ENCODE measurements around the gene SLC6A3.

SLC6A3 gene

GRCh38 chr5:1445313-1445688 lies at the start of gene SLC6A3:
Gene SLC6A3 (minus strand): TSS chr5:1445440. CDS start chr5:1443197, 2,243 bp downstream.
- no peak for DNase-seq (ENCODE audit: low spot score)

DNA sequence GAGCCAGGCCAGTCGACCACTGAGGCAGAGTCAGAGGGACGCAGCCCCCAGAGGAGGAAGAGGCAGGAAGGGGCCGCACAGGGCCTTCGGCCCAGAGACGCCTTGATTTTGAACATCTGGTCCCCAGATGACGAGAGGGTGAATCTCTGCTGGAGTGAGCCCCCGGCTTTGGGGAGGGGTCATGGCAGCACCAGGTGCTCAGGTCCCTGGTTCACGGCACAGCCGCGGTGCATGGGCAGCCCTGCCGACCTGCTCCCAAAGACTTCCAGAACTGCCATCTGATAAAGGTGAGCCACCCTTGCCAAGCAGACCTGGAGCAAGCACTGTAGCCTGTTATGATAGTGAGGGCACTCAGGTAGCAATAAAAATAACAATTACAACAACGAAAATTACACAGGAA lies 48.7 kb upstream of the SLC6A3 start:
- no peak for DNase-seq (ENCODE audit: low spot score)

- no peak for DNase-seq (ENCODE audit: low spot score)
These were observed 48.2 kb upstream of the SLC6A3 start for GRCh38 chr5:1493413-1493812.

DNA sequence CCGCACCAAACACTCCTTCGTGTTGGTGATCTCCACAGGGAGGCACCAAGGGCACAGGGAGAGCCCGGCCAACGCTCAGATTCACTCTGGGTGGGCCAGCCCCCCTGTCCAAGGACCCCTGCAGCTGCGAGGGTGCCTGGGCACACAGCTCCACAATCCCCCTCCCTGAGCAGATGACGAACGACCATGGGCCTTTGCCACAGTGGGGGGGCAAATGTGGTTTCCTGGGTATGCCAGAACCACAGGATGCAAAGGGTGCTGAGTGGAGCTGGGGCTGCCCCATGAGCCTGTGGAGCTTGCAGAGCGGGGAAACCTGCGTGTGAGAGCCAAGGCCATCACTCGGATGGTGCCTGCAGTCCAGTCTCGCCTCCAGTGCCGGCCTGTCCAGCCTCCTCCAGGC lies 47.5 kb upstream of the SLC6A3 start:
- no peak for DNase-seq (ENCODE audit: low spot score)

GRCh38 chr5:1490376-1490775 lies 45.1 kb upstream of the SLC6A3 start:
- no peak for DNase-seq (ENCODE audit: low spot score)

DNA sequence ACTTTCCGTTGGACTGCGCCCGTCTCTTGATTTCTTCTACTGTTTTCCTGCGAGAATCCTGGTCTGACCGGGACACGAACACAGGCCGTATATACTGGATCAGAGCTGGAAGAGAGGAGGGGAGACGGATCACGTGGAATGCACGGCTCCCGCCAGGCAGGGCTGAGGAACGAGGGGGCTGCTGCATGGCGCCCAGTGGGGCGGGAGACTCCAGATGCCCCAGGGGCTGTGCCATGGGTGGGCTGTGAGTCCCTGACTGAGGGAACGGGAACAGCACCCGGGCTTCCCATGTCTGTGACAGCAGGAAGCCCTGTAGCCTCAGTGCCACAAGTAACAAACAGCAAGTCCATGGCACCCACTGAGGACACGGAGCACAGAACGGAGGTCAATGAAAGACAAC lies 44.5 kb upstream of the SLC6A3 start:
- DNase-seq (ENCODE audit: low spot score): no peak

GRCh38 chr5:1488882-1489680 lies 43.8 kb upstream of the SLC6A3 start:
- DNase-seq (ENCODE audit: low spot score): no peak

GRCh38 chr5:1487079-1487764 lies 42.0 kb upstream of the SLC6A3 start:
- no peak for DNase-seq (ENCODE audit: low spot score)

- no peak for DNase-seq (ENCODE audit: low spot score)
These were observed 41.0 kb upstream of the SLC6A3 start for GRCh38 chr5:1486271-1486670.

- DNase-seq (ENCODE audit: low spot score): no peak
These were observed 40.4 kb upstream of the SLC6A3 start for GRCh38 chr5:1485579-1486118.

DNA sequence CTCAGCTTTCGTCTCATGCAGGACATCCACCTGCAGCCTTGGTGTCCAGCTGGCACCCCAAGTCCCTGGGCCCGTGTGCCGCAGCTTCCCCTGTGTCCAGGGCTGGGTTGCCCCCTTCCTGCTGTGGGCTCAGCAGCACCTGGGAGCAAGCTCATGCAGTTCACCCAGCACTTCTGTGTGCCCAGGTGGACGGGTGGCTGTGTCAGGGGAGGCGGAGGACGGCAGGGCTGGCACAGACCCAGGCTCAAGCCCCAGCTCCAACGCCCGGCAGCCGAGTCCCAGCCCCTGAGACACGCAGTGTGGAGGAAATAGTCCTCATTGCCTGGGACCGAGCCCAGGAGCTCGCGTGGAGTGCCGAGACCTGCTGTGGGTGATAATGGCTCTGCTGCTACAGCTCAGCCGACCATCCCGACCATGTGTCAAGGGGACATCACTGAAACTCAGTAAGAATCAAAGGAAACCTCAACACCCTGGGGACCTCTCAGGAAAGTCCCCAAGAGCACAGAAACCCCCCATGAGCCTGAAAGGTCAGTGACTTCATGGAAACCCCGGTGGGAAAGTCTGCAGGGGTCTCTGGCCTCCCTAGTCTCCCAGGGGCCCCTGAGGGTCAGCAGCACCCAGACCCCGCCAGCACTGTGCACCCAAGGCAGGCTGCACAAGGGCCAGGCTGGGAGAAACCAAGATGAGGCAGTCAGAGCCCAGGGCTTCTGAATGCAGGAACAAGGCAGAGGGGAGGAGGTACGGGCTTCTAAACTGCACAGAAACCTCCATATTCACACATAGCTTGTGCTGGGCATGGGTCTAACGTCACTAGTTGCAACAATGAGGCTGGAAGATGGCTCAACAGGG lies 39.7 kb upstream of the SLC6A3 start:
- DNase-seq (ENCODE audit: low spot score): no peak

DNA sequence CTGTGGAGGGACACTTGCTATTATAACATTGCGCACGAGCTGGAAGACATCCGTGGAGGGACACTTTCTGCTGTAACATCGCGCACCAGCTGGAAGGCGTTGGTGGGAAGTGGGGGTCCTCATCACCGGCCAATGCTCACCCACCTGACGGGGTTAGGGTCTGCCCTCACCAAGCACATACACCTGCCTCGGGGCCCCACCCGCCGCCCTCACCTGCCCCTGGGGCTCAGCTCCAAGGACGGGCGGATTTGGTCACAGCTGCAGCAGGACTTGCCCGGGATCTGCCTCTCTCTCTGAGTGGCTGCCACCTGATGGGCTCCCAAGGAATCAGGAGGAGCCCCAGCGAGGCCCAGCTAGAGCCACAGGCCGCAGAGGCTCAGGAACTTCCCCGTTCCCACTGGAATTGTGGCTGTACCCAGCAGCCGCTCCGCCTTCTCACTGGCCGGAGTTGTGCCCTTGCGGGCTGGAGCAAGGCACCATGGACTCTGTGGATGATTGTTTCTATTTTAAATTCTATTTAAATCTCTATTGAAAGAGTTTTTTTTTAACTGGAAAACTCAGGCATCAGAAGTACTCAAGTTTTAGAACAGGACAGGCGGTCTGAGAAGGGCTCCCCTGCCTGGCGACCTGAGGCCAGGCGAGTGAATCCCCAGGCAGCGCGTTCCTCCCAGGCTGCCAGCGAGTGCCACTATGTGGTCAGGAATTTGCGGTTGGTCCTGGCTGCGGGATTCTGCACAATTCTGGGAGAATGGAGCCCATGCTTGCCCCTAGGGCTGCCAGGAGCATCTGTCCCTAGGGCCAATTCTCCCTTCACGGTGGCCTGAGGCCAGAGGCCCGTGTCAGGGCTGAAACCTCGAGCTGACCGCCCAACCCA lies 38.9 kb upstream of the SLC6A3 start:
- DNase-seq (ENCODE audit: low spot score): no peak

GRCh38 chr5:1483064-1483463 lies 37.8 kb upstream of the SLC6A3 start:
- no peak for DNase-seq (ENCODE audit: low spot score)

GRCh38 chr5:1481959-1482331 lies 36.7 kb upstream of the SLC6A3 start:
- no peak for DNase-seq (ENCODE audit: low spot score)

DNA sequence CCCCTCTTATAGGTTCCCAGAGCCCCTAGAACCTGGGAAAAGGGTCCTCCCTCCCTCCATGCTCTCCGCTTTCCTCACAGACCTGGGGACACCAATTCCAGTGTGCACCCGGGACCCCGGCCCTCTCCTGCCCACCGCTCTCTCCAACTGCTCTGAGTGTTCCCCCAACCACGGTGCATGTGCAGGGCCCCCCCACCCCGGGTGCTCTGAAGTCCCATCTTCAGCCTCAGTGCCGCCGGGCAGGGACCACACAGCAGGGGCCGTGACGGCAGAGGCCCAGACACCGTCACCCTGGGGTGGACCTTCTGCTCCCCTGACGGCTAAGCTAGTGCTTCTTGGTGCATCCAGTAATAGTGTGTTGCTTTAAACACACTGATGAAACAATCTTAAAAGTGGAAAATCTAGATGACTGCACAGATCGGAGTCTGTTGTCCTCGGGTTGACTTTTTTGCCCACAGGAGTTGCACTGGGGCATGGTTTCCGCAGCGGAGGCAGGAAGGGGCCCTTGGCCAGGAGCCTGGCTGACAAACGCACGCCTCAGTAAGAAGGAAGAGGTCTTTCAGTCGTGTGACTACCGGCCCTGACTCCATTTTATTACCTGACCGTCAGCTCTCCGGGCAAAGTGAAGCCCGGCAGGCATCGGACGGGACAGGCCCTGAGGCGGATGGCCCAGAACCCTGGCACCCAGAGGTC lies 36.2 kb upstream of the SLC6A3 start:
- DNase-seq (ENCODE audit: low spot score): no peak

DNA sequence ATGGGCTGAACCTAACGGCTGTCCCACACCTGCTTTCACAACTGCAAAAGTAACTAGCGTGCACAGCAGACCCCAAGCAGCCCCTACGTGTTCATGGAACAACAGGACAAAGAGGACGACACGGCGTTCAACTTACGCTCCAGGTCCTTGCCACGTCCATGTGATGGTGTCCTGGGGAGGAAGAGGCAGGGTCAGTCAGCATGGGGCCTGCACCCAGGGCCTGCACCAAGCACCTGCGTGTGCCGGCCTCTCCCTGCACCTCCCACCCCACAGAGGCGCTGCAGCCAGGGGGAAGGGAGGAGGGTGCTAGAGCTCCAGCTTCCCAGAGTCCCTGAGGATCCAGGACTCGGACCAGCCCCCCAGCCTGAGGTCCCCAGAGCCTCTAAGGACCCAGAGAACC lies 35.6 kb upstream of the SLC6A3 start:
- DNase-seq (ENCODE audit: low spot score): no peak

- peak; percentile 61 for DNase-seq (ENCODE audit: low spot score)
These were observed 35.0 kb upstream of the SLC6A3 start for GRCh38 chr5:1480217-1480616.

DNA sequence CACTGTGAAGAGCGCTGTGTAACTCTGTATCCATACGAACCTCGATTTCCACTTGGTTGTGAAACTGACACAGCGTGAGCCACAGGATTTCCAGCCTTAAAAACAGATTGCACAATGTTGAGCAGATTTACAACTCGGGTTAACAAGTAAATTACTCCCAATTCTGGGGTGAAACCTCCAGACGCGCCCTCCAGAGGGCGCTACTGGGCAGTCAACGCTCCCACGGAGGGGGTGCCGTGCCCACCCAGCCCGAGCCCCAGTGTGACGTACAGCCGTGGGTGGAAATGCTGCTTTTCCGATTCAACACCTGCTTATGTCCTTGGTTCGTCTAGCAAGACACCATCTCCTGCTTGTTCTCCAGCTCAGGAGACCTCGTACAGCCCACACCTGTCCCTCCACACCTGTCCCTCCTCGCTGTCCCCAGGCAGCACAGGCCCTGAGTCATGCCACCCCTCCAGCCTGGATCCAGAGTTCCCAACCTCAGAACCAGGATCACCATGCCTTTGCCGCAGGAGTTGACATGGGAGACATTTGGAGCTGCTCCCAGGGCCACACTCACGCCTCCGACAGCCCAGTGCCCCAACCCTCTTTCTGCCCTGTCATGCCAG lies 34.4 kb upstream of the SLC6A3 start:
- peak; percentile 33 for DNase-seq (ENCODE audit: low spot score)

DNA sequence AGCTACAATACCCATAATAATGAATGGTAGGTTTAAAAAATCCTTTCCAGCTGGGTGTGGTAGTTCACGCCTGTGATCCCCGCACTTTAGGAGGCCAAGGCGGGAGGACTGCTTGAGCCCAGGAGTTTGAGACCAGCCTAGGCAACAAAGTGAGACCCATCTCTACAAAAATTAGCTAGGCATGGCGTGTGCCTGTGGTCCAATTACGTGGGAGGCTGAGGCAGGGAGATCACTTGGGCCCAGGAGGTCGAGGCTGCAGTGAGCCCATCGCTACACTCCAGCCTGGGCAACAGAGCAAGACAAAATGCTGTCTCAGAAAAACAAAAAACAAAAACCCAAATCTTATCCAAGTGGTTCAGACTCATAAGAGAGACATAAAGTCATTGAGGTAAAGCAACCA lies 33.8 kb upstream of the SLC6A3 start:
- no peak for DNase-seq (ENCODE audit: low spot score)

- no peak for DNase-seq (ENCODE audit: low spot score)
These were observed 33.2 kb upstream of the SLC6A3 start for GRCh38 chr5:1478271-1479035.

Data from pons (tissue), 1 donor.